ENCODE measurements around the gene ITGB6. TPM values are rescaled to one million over a fixed set of nuclear protein-coding genes. Genes with fewer than 3 reads are reported as not detected.
"Not testable (repeated sequence)": the region's sequence is repeated elsewhere in the genome, so short reads cannot be mapped to it uniquely, and the experiment has no call there.

Gene ITGB6
- polyA plus RNA-seq, 1 experiment, result not detected

DNA sequence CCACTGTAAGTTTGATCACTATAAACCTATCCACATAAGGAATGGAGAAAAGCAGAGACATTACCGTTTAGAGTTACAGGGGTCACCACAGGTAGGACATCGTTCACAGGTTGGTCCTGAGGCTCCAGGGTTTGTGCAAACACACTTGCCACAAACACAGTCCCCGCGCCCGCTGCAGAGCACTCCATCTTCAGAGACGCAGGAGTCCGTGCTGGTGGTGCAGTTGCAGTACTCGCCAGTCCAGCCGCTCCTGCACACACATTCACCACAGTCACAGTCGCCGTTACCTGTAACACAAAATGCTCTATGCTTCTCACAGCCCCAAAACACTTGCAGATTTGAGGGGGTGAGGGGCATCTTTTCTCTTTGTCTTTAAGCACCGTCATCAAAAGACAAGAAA lies 73.8 kb downstream of the ITGB6 start:
- Histone ChIP-seq H3K27ac (ENCODE audit: low read depth, low read length) (no peak overlapping the region), H3K4me3 (ENCODE audit: low read depth, low read length) (no peak overlapping the region), H3K9me3 (ENCODE audit: control insufficient read depth, insufficient read depth, low read length) (no peaks in the 10 kb centered on the region), H3K27me3 (ENCODE audit: control insufficient read depth, insufficient read depth, low read length) (no peaks in the 10 kb centered on the region)
- ChIA-PET POLR2A (no interaction called here), CTCF (no interaction called here)
- no peak for DNase-seq (ENCODE audit: low read depth, low spot score)
- TF ChIP-seq, protein P1, sequence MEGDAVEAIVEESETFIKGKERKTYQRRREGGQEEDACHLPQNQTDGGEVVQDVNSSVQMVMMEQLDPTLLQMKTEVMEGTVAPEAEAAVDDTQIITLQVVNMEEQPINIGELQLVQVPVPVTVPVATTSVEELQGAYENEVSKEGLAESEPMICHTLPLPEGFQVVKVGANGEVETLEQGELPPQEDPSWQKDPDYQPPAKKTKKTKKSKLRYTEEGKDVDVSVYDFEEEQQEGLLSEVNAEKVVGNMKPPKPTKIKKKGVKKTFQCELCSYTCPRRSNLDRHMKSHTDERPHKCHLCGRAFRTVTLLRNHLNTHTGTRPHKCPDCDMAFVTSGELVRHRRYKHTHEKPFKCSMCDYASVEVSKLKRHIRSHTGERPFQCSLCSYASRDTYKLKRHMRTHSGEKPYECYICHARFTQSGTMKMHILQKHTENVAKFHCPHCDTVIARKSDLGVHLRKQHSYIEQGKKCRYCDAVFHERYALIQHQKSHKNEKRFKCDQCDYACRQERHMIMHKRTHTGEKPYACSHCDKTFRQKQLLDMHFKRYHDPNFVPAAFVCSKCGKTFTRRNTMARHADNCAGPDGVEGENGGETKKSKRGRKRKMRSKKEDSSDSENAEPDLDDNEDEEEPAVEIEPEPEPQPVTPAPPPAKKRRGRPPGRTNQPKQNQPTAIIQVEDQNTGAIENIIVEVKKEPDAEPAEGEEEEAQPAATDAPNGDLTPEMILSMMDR (IDR thresholded peaks at IDR 0.05; ENCODE audit: low read depth, low read length), result no peak

DNA sequence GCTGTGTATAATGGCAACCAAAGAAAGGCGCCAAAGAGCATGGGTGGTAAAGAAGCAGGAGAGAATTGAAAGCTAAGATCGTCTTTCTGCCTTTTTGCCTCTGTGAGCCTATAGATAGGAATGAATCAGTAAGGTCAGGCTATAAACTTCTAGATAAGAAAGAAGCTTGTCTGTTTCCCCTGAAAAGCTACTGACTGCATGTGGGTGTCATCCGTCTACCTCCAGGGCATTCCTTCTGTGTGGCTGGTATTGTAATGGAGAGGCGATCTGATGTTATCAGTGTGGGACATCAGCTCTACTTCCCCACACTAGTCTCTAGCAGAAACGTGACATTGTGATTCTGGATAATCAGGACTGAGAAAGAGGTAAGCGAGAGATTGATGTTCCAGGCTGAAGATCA lies 74.2 kb downstream of the ITGB6 start:
- no peak overlapping the region for H3K4me3 ChIP-seq (ENCODE audit: low read depth, low read length)
- H3K27ac ChIP-seq (ENCODE audit: low read depth, low read length), result no peak overlapping the region
- ChIA-PET POLR2A (no interaction called here), CTCF (no interaction called here)
- TF ChIP-seq, protein P1 (IDR thresholded peaks at IDR 0.05; ENCODE audit: low read depth, low read length), result no peak
- no peaks in the 10 kb centered on the region for H3K9me3 ChIP-seq (ENCODE audit: control insufficient read depth, insufficient read depth, low read length)
- H3K27me3 ChIP-seq (ENCODE audit: control insufficient read depth, insufficient read depth, low read length), result no peaks in the 10 kb centered on the region
- no peak for DNase-seq (ENCODE audit: low read depth, low spot score)

DNA sequence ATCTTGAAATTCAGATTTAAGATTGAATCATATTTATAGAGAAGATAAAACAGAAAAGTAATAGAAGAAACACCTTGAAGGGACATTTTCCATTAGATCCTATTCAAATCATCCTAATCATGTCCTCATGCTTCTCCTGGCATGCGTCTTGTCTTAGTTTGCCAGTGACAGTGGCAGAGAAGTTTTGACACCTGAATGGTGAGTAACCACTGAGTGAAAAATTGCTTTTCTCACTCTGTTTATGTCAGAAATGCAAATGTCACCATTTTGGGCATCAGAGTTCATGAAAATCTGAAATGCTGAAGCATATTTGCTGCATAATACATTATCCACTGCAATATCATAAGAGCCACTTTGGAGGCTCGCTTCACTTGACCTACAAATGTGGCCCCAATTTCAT lies 74.7 kb downstream of the ITGB6 start:
- Histone ChIP-seq H3K9me3 (ENCODE audit: control insufficient read depth, insufficient read depth, low read length) (no peaks in the 10 kb centered on the region), H3K27ac (ENCODE audit: low read depth, low read length) (no peak overlapping the region), H3K4me3 (ENCODE audit: low read depth, low read length) (no peak overlapping the region), H3K27me3 (ENCODE audit: control insufficient read depth, insufficient read depth, low read length) (no peaks in the 10 kb centered on the region)
- CTCF ChIA-PET, result interaction anchor here (0.6 kb wide), 1 partner anchor 53 kb away, joined by 4 read pairs; no protein-coding TSS in a partner anchor
- POLR2A ChIA-PET, result no interaction called here
- TF ChIP-seq, protein P1 (IDR thresholded peaks at IDR 0.05; ENCODE audit: low read depth, low read length), result no peak
- no peak for DNase-seq (ENCODE audit: low read depth, low spot score)

DNA sequence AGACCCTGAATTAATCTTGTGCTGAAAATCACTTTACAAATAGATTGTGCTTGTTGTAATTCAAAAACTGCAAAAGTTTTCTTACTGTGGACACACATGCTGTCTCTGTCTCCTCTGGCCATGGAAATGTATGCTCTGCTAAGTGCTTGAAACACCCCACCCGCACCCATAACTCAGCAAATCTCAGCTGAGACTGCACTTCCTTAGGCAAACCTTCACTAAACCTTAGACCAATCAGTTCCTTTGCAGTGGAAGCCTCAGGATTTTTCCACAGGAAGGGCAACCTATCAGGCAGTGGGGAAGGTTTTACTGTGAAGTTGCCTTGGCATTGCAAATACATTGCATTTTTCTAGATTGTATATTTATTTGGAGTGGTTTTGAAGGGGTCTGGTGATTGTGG lies 75.5 kb downstream of the ITGB6 start:
- ChIA-PET POLR2A (no interaction called here), CTCF (interaction anchor here (0.6 to 2.1 kb wide), 3 partner anchors 15 to 127 kb away, joined by 3 to 8 read pairs (median 4); no protein-coding TSS in a partner anchor)
- H3K27ac ChIP-seq (ENCODE audit: low read depth, low read length), result no peak overlapping the region
- TF ChIP-seq, protein P1 (IDR thresholded peaks at IDR 0.05; ENCODE audit: low read depth, low read length), result no peak
- no peak for DNase-seq (ENCODE audit: low read depth, low spot score)
- H3K4me3 ChIP-seq (ENCODE audit: low read depth, low read length), result no peak overlapping the region
- H3K9me3 ChIP-seq (ENCODE audit: control insufficient read depth, insufficient read depth, low read length), result no peaks in the 10 kb centered on the region
- no peaks in the 10 kb centered on the region for H3K27me3 ChIP-seq (ENCODE audit: control insufficient read depth, insufficient read depth, low read length)

DNA sequence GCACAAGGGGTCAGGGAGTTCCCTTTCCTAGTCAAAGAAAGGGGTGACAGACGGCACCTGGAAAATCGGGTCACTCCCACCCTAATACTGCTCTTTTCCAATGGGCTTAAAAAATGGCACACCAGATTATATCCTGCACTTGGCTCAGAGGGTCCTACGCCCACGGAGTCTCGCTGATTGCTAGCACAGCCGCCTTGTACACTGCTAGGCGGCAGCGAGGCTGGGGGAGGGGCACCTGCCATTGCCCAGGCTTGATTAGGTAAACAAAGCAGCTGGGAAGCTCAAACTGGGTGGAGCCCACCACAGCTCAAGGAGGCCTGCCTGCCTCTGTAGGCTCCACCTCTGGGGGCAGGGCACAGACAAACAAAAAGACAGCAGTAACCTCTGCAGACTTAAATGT lies 85.4 kb downstream of the ITGB6 start:
- POLR2A ChIA-PET; CTCF ChIA-PET; H3K4me3 ChIP-seq (ENCODE audit: low read depth, low read length); H3K27me3 ChIP-seq (ENCODE audit: control insufficient read depth, insufficient read depth, low read length); H3K9me3 ChIP-seq (ENCODE audit: control insufficient read depth, insufficient read depth, low read length); H3K27ac ChIP-seq (ENCODE audit: low read depth, low read length); DNase-seq (ENCODE audit: low read depth, low spot score): not testable (repeated sequence)

DNA sequence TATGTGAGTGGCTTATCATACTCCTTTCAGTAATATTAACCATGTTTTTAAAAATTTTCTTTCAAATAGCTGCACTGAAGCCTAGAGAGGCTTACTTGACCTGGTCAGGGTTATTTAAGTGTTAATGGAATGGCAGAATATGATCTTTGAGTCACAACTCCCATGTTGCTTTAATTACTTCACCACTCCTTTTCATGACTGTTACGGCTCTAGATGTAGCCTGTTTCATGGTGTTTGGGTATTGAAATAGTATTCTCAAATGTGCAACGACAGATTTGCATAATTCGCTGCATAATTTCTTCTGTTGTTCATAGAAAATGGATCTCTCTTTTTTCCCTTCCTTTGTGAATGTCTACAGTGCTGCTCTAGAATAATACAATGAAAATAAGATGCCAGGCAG lies 86.1 kb downstream of the ITGB6 start:
- no peaks in the 10 kb centered on the region for H3K27me3 ChIP-seq (ENCODE audit: control insufficient read depth, insufficient read depth, low read length)
- ChIA-PET CTCF (no interaction called here), POLR2A (no interaction called here)
- H3K27ac ChIP-seq (ENCODE audit: low read depth, low read length), result no peak overlapping the region
- H3K4me3 ChIP-seq (ENCODE audit: low read depth, low read length), result no peak overlapping the region
- H3K9me3 ChIP-seq (ENCODE audit: control insufficient read depth, insufficient read depth, low read length), result no peaks in the 10 kb centered on the region
- TF ChIP-seq, protein P1 (IDR thresholded peaks at IDR 0.05; ENCODE audit: low read depth, low read length), result no peak
- DNase-seq (ENCODE audit: low read depth, low spot score), result no peak

Data from AG04450 (cell line).